Neuronal stem cell (in vitro differentiated cells): ENCODE measurements around the gene ARIH2.
A peak's percentile ranks its signal among the peaks of the same experiment; 100 is the strongest.

Source experiments
- DNase-seq: peaks from one replicate; pipeline ENCODE4 v3.0.0-alpha.2; 2013; ENCODE audit warnings: low spot score
- H2AFZ ChIP-seq: one replicate; pipeline ENCODE4 v1.6.1; 2013; ENCODE audit warnings: mild to moderate bottlenecking, low read length, inconsistent platforms
- H2AK5ac ChIP-seq: 2 replicates; pipeline ENCODE4 v1.6.1; 2013; ENCODE audit warnings: low read depth, mild to moderate bottlenecking, inconsistent platforms, low read length, moderate library complexity, mixed read lengths
- H2BK120ac ChIP-seq: 2 replicates; pipeline ENCODE4 v1.6.1; 2013; ENCODE audit warnings: low read depth, mild to moderate bottlenecking, inconsistent platforms, low read length, moderate library complexity, mixed read lengths
- H2BK12ac ChIP-seq: one replicate; pipeline ENCODE4 v1.6.1; 2013; ENCODE audit warnings: low read length, inconsistent platforms
- H2BK15ac ChIP-seq: 2 replicates; pipeline ENCODE4 v1.6.1; 2013; ENCODE audit warnings: mild to moderate bottlenecking, low read length, inconsistent platforms, mixed read lengths
- H2BK5ac ChIP-seq: one replicate; pipeline ENCODE4 v1.6.1; 2013; ENCODE audit warnings: inconsistent platforms, mild to moderate bottlenecking, low read length, moderate library complexity
- H3K14ac ChIP-seq: one replicate; pipeline ENCODE4 v1.6.1; 2013; ENCODE audit warnings: low read length, inconsistent platforms
- H3K18ac ChIP-seq: 2 replicates; pipeline ENCODE4 v1.6.1; 2013; ENCODE audit warnings: low read length, inconsistent platforms
- H3K23ac ChIP-seq: 2 replicates; pipeline ENCODE4 v1.6.1; 2013; ENCODE audit warnings: low read depth, mild to moderate bottlenecking, mixed read lengths, low read length, inconsistent platforms; ENCODE audit not compliant: poor library complexity
- H3K27ac ChIP-seq: replicated peaks from 3 replicates; pipeline ENCODE4 v1.5.1; 2013; ENCODE audit warnings: low read length, inconsistent platforms
- H3K27me3 ChIP-seq, 3 experiments: 2 replicates each; pipeline ENCODE4 v1.6.1; 2013; ENCODE audit warnings: low read length in 3 of 3, mild to moderate bottlenecking in 2 of 3, inconsistent platforms in 1 of 3, low read depth in 1 of 3, mixed read lengths in 1 of 3, moderate library complexity in 1 of 3; ENCODE audit not compliant: control insufficient read depth in 3 of 3, insufficient read depth in 3 of 3
- H3K36me3 ChIP-seq, 2 donors: replicated peaks in 1 of 2; 2 replicates each; pipeline ENCODE4 v1.6.1; 2013; ENCODE audit warnings: low read length in 2 of 2; ENCODE audit not compliant: control insufficient read depth in 2 of 2, insufficient read depth in 2 of 2
- H3K4ac ChIP-seq: 2 replicates; pipeline ENCODE4 v1.6.1; 2013; ENCODE audit warnings: inconsistent platforms, mild to moderate bottlenecking, low read length, moderate library complexity
- H3K4me1 ChIP-seq, 2 donors: 1 replicate in 1 of 2; 2 replicates in 1 of 2; pipeline ENCODE4 v1.6.1; 2013; ENCODE audit warnings: low read length in 2 of 2, low read depth in 1 of 2; ENCODE audit not compliant: control insufficient read depth in 2 of 2, insufficient read depth in 1 of 2
- H3K4me2 ChIP-seq: one replicate; pipeline ENCODE4 v1.6.1; 2013; ENCODE audit warnings: mild to moderate bottlenecking, low read length, inconsistent platforms; ENCODE audit not compliant: insufficient read depth, poor library complexity, severe bottlenecking
- H3K4me3 ChIP-seq, 2 donors: 2 replicates each; pipeline ENCODE4 v1.5.1; 2013; ENCODE audit warnings: low read length in 2 of 2, mild to moderate bottlenecking in 2 of 2, inconsistent platforms in 1 of 2, moderate library complexity in 1 of 2
- H3K79me1 ChIP-seq: one replicate; pipeline ENCODE4 v1.6.1; 2013; ENCODE audit warnings: low read depth, mild to moderate bottlenecking, inconsistent platforms, low read length, moderate library complexity
- H3K9ac ChIP-seq: one replicate; pipeline ENCODE4 v1.6.1; 2013; ENCODE audit warnings: mild to moderate bottlenecking, low read depth, low read length, inconsistent platforms; ENCODE audit not compliant: poor library complexity
- H3K9me3 ChIP-seq, 2 donors: replicated peaks in 1 of 2; 2 replicates each; pipeline versions ENCODE3 to v1.6.1; 2013; ENCODE audit warnings: low read length in 2 of 2, mild to moderate bottlenecking in 2 of 2, inconsistent platforms in 1 of 2, low read depth in 1 of 2, mixed read lengths in 1 of 2, moderate library complexity in 1 of 2; ENCODE audit not compliant: control insufficient read depth in 2 of 2, insufficient read depth in 1 of 2
- H4K8ac ChIP-seq: one replicate; pipeline ENCODE4 v1.6.1; 2013; ENCODE audit warnings: low read depth, mild to moderate bottlenecking, inconsistent platforms, low read length, moderate library complexity
- H4K91ac ChIP-seq: one replicate; pipeline ENCODE4 v1.6.1; 2013; ENCODE audit warnings: low read length, low read depth, mild to moderate bottlenecking, inconsistent platforms; ENCODE audit not compliant: poor library complexity
- WGBS, 2 donors: extraction: QIAGEN DNeasy Blood & Tissue Kit; methylation state at CpG; one replicate each; pipeline ENCODE4 v1.1.7; 2013; ENCODE audit warnings: missing lambda C conversion rate in 2 of 2, mixed read lengths in 1 of 2; ENCODE audit not compliant: insufficient read length in 2 of 2, insufficient replicate concordance in 1 of 2; ENCODE audit errors: extremely low coverage in 2 of 2; 5-methylcytosine and 5-hydroxymethylcytosine counted together

Gene ARIH2

DNA sequence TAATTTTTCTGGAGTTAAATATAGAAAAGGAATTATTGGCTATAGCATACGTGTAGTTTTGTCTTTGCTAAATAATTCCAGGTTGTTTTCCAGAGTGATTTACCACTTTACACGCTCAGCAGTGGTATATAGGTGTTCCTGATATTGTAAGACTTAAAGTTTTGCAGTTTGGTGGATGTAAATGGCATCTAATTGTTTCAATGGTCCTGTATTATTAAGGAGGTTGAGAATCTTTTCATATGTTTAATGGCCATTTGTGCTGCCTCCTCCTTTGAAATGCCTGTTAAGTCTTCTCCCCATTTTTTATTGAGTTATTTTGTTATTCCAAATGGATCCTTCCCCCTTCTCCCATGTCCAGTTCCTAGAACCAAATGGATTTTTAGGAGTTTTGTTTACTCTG, 44.9 kb downstream of the ARIH2 start:
- Histone ChIP-seq H3K36me3 (peaks cover 8 to 81% of the 10 kb centered on the region in 2 donors), H3K27me3 (no peaks in the 10 kb centered on the region), H2BK15ac (no peak overlapping the region), H2AK5ac (no peak overlapping the region), H2BK12ac (no peak overlapping the region), H3K9me3 (no peaks in the 10 kb centered on the region), H3K9ac (no peak overlapping the region), H2AFZ (no peak overlapping the region), H2BK5ac (no peak overlapping the region), H4K91ac (no peak overlapping the region), H3K4me3 (no peak overlapping the region), H3K18ac (no peak overlapping the region), H3K79me1 (no peaks in the 10 kb centered on the region), H3K14ac (no peak overlapping the region), H2BK120ac (no peak overlapping the region), H3K23ac (no peak overlapping the region), H3K27ac (no peak overlapping the region), H4K8ac (no peak overlapping the region), H3K4me1 (no peaks in the 10 kb centered on the region), H3K4ac (no peak overlapping the region), H3K4me2 (no peak overlapping the region)
- WGBS, 2 donors, result no CpG with 5 or more reads among the region's 2 CpGs
- DNase-seq, result no peak

GRCh38 chr3:48966367-48966766, 47.7 kb downstream of the ARIH2 start:
- H3K18ac ChIP-seq, result no peak overlapping the region
- H2AFZ ChIP-seq, result no peak overlapping the region
- no peak overlapping the region for H4K91ac ChIP-seq
- no peak overlapping the region for H3K14ac ChIP-seq
- H3K4me2 ChIP-seq, result no peak overlapping the region
- no peak overlapping the region for H3K4me3 ChIP-seq
- H3K4me1 ChIP-seq, result no peaks in the 10 kb centered on the region
- no CpG with 5 or more reads among the region's 3 CpGs for WGBS, 2 donors
- H4K8ac ChIP-seq, result no peak overlapping the region
- H3K27ac ChIP-seq, result no peak overlapping the region
- no peaks in the 10 kb centered on the region for H3K79me1 ChIP-seq
- H3K4ac ChIP-seq, result no peak overlapping the region
- no peak overlapping the region for H2BK5ac ChIP-seq
- H3K36me3 ChIP-seq, result peaks cover 16 to 90% of the 10 kb centered on the region in 2 donors
- no peak overlapping the region for H2BK12ac ChIP-seq
- no peak overlapping the region for H2BK15ac ChIP-seq
- DNase-seq, result no peak
- no peak overlapping the region for H2AK5ac ChIP-seq
- no peaks in the 10 kb centered on the region for H3K27me3 ChIP-seq
- H2BK120ac ChIP-seq, result no peak overlapping the region
- no peak overlapping the region for H3K23ac ChIP-seq
- no peak overlapping the region for H3K9ac ChIP-seq
- no peaks in the 10 kb centered on the region for H3K9me3 ChIP-seq

DNA sequence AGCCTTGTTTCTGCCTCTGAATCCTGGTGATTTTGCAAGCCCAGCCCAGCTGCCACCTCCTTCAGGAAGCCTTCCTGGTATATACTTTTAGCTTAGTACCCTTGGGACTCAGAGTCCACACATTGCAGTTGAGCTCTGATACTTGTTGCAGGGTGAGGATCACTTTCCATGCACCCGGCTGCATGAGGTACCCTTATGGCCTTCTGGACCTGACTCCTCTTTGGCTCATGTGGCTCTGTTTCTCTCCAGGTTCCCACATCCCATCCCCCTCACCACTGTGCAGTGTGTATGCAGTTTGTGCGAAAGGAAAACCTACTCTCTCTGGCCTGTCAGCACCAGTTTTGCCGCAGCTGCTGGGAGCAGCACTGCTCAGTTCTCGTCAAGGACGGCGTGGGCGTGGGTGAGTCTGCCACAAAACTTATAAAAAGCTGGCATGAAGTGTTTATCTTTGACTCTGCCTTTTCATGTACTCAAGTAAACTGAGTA, 48.3 kb downstream of the ARIH2 start:
- Histone ChIP-seq H3K27ac (no peak overlapping the region), H3K4me1 (no peaks in the 10 kb centered on the region), H3K4me2 (no peak overlapping the region), H4K8ac (no peak overlapping the region), H3K79me1 (no peaks in the 10 kb centered on the region), H4K91ac (no peak overlapping the region), H2AFZ (no peak overlapping the region), H2BK12ac (no peak overlapping the region), H3K27me3 (no peaks in the 10 kb centered on the region), H3K4ac (no peak overlapping the region), H2BK120ac (no peak overlapping the region), H2BK5ac (no peak overlapping the region), H3K18ac (no peak overlapping the region), H3K23ac (no peak overlapping the region), H3K9ac (no peak overlapping the region), H2BK15ac (no peak overlapping the region), H3K4me3 (no peak overlapping the region), H3K14ac (no peak overlapping the region), H3K9me3 (no peaks in the 10 kb centered on the region), H3K36me3 (peaks cover 18 to 90% of the 10 kb centered on the region in 2 donors), H2AK5ac (no peak overlapping the region)
- no CpG with 5 or more reads among the region's 7 CpGs for WGBS, 2 donors
- no peak for DNase-seq

DNA sequence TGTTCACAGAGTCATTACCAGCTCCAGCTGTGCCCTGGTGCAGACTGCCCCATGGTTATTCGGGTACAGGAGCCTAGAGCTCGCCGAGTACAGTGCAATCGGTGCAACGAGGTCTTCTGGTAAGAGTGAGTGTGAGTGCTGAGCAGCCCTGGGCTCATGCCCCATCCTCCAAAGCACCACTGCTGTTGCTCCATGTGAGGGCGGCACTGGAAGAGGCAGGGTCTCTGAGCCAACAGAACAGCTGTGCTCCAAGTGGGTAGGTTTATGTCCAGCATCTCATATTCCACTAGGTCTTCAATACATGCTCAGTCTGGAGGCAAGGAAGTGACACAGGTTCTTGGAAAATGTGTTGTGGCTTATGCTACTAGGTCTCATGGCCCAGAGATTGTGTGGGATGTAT, 51.9 kb downstream of the ARIH2 start:
- Histone ChIP-seq H3K23ac (no peak overlapping the region), H3K27me3 (no peaks in the 10 kb centered on the region), H3K4me2 (no peak overlapping the region), H3K9ac (no peak overlapping the region), H2AFZ (no peak overlapping the region), H3K18ac (no peak overlapping the region), H2BK120ac (no peak overlapping the region), H4K91ac (no peak overlapping the region), H3K4ac (no peak overlapping the region), H3K9me3 (no peaks in the 10 kb centered on the region), H2BK12ac (no peak overlapping the region), H3K27ac (no peak overlapping the region), H3K4me3 (peak overlapping the region in 1 of 2 donors; percentile 5), H3K36me3 (peaks cover 38 to 92% of the 10 kb centered on the region in 2 donors), H3K14ac (no peak overlapping the region), H4K8ac (no peak overlapping the region), H3K79me1 (no peaks in the 10 kb centered on the region), H2AK5ac (no peak overlapping the region), H2BK5ac (no peak overlapping the region), H2BK15ac (no peak overlapping the region), H3K4me1 (no peaks in the 10 kb centered on the region)
- no peak for DNase-seq
- no CpG with 5 or more reads among the region's 6 CpGs for WGBS, 2 donors
